ENCODE results near the gene TEAD3.

The TEAD3 gene

DNA sequence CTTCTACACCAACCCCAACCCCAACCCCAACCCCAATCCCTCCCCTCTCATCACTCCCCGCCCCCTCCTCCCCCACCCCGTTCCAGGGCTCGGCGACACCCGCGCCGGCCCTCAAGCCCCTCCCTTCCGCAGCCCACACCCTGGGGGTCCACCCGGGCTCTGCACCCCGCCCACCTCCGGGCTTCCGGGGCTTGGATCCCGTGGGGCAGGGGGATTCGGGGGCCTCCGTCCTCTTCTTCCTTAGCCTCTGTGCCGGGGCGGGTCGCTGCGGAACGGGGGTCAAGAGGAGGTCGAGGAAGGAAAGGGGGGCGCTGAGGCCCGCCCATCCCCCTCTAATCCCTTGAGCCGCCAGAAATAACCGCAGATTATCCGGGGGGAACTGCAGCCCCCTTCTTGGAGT lies 15.1 kb upstream of the TEAD3 start:
- DNase-seq: no peak

DNA sequence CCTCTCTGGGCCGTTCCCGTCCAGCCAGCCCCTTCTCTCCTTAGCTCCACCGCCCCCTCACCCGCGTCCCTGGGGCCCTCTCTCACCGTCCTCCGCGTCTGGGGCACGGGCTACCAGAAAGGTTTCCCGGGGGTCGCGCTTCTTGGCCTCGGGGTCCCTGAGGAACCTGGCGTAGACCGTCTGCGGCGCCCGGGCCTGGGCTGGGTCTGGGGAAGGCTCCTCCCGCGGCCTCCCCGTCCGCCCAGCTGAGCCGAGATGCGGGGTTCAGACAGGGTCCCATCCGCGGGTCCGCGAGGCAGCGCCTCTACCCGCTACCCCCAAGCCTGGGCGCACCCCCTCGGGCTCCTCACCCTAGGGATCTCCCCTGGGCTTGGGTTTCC lies 14.7 kb upstream of the TEAD3 start:
- no peak for DNase-seq

DNA sequence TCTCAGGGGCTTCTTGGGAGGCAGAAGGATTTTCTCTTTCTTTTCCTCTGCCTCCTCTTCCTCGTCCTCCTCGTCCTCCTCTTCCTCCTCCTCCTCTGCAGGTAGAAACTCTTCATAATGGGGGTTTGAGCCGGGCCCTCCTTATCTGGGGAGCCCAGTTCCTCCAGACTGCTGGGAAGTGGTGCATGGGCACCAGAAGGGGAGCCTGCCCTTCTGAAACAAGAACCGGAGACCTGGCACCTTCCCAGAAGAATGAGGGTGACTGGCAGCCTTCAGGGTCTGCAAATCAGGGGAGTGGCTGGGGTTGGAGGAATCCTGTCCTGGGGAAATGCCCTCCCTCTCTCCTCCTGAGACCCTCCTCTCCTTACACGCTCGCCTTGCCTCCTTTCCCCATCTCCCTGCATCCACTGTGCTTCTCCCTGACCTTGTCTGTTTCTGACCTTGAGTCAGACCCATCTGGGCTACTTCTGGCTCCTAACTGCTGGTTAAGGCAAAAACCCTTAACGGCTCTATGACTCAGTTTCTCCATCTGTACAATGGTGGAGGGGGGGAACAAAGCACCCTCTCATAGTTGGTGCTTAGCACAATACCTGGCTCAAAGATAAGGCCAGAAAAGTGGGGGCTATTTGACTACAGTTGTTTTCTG lies 14.2 kb upstream of the TEAD3 start:
- no peak for DNase-seq

DNA sequence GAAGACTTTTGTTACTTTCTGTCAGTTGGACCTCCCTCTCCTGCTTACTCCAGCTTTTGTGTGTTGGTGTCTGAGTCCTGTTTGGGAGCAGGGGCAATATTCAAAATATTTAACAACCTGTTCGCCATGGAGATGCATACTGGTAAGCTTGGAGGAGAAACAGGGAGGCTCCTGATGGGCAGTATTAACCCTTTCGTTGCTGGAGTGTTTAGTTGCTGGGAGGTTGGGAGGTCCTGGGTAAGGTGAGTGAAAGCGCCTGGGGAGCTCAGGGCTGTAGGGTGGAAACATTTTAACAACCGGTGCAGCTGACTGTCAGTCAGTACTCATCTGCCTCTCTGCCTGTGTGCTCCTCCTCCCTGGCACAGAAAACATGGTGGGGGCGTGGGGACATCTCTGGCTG lies 11.7 kb upstream of the TEAD3 start:
- no peak for DNase-seq

DNA sequence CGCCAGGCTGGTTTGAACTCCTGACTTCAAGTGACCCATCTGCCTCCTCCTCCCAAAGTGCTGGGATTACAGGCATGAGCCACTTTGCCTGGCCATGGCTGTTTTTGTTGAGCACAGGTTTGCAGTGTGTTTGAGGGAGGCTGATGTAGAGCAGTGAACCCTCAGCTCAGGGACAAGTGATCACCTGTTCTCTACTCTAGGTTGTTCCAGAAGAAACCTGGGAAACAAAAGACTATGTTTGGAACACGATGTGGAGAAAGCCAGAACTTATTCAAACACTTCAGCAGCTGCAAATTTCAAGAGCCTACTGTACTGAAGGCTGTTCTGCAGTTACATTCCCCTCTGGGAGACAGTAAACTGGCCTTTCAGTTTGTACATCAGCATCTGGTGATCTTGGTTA lies 11.1 kb upstream of the TEAD3 start:
- DNase-seq: no peak

DNA sequence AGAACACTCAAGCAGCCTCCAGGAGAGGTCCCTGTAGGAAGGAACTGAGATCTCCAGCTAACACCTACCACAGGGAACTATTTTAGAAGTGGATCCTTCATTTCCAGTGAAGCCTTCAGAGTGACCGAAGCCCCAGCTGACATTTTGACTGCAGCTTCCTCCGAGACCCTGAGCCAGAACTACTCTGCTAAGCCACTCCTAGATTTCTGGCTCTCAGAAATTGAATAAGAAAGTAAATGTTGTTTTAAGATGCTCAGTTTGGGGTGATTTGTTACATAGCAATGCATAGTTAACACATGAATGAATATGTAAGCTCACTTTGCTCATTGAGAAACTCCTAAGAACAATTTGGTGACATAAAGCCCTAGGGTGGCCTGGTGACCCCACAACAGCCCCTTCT lies 10.3 kb upstream of the TEAD3 start:
- no peak for DNase-seq

DNA sequence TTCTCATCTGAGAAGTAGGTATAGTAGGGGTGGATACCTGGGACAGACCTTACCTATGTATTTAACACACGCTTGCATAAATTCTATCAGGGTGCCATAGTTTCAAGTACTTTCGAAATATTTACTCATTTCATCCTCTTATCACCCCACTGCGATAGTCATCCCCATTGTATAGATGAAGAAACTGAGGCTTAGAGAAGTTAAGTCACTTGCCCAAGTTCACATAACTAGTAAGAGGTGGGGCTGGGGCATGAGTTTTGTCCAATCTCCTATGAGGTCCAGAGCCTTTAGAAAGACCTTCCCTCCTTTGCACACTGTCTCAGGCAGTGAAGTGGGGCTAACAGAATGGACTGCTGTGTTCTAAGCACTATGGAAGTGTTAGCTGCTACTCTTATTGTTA lies 9.7 kb upstream of the TEAD3 start:
- DNase-seq: no peak

DNA sequence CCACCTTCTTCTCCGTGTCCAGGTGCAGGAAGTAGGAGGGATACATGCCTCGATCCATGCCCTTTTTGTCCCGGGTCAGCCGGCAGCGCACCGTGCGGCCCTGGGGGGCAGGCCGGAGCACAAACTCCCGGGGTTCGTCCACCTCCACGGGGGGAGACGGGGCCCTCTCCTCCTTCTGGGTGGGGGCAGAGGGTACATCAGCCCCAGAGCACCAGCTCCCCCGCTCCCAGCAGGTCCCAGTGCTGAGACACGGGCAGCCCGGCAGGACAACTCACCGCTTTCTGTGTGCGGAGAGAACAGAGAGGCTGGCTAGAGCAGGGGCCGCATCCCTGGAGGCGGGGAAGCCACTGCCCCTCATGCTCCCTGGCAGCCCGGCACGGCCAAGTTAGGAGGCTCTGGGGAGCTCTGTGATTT lies 9.1 kb upstream of the TEAD3 start:
- DNase-seq: no peak

GRCh38 chr6:35503534-35503933 lies 6.7 kb upstream of the TEAD3 start:
- no peak for DNase-seq

DNA sequence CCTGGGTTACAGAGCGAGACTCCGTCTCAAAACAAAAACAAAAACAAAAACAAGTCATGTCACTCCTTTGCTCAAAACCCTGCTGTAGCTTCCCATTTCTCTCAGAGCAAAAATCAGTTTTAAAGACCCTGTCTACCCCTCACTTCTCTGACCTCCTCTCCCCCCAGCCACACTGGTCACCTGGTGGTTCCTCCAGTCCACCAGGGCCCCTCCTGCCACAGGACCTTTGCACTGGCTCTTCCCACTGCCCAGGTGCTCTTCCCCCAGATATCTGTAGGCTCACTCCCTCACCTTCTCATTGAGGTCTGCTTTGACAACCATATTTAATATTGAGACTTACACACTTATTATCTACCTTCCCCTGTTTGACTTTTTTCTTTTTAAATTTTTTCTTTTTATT lies 4.9 kb upstream of the TEAD3 start:
- no peak for DNase-seq

DNA sequence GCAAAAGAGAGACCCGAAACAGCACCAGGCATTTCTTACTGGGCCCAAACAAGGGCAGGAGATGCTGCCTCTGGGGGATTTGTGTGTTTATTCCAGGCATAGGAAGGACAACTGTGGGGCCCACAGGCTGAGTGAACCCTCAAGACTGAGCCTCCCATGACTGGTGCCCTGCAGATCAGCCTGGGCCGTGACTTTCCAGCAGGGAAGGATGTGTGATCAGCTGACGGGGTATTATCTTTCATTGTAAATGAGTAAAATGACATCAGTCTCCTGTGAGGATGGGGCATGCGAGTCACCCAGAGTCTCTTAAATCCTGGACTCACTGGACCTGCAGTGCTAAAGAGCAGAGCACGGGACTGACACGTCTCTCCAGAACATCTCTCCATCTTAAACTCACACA lies 3.9 kb upstream of the TEAD3 start:
- no peak for DNase-seq

GRCh38 chr6:35499372-35499771 lies 2.5 kb upstream of the TEAD3 start:
- DNase-seq: no peak

- DNase-seq: no peak
Observed at GRCh38 chr6:35498422-35499067, 1.7 kb upstream of the TEAD3 start.

DNA sequence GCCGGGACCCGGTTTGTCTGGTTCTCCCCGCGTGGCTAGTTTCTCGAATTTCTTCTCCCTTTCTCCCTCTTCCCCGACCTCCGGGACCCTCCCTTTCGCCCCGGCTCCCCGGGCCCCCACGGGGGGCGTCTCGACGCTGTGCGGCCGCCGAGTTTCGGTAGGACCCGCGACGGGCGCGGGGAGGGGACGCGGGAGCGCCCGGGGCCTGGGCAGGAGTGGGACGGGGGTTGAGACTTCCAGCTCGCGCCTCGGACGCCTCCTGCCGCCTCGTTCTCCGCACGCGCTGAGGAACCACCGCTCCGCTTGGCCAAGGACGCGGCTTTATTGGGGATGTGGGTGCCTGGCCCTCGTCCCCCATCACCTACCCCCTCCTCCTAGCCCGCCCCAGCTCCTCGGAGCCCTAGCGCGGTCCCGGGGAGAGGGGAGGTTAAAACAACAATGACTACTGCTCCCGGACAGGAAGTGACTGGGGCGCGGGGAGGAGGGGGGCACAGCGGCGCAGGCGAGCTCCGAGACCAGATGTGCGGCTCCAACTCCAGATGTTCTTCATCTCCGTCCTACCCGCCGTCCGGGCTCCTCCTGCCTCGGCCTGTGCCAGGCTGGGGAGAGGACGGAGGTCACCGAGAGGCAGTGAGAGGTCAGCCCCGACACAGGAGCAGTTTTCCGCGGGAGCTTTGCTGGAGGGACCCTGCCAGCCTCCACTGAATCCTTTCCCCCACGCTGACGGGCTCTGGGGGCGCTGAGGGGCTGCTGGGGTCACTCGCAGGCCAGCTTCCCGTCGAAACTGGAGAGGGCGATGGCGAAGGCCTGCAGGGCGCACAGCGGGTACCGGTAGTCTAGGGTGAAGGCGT lies 917 bp upstream of the TEAD3 start:
- DNase-seq: peak; percentile 63

GRCh38 chr6:35496036-35496840 lies 641 bp downstream of the TEAD3 start:
- peak; percentile 68 for DNase-seq

DNA sequence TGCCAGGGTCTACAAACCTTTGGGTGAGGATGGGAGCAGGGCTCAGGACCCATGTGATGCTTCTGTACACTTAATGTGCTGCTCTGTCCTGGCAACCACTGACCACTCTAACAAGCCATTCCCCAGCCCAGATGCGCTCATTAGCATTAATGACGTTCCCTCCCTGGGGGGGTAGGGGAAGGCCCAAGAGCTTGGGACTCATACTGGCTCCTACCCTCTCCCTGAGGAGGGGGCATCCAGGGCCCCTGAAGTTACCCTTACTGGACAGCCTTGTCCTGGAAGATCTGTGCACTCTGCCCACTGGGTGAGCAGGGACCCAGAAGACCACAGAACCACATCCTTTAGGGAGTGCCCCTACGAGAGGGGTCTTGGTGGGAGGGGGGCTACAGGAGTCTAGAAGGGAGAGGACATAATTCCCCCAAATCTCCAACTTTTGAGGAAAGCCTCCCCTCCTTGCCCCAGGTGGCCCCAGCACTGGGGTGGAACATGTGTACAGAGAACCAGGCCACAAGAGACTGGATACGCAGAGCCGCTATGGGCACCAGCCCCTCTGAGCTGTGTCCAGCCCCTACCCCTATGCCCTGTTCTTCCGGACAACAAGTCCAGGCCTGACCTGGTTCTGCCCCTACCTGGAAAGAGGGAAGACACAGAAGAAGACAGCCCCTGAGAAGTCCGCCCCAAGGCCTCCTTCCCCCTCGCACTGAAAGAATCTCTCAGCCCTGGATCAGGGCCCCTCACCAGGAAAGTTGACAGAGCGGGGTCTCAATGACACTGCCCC lies 1.4 kb downstream of the TEAD3 start:
- DNase-seq: peak; percentile 35

- no peak for DNase-seq
Observed at GRCh38 chr6:35494161-35494563, 2.7 kb downstream of the TEAD3 start.

- peak; percentile 30 for DNase-seq
Observed at GRCh38 chr6:35493307-35493983, 3.4 kb downstream of the TEAD3 start.

DNA sequence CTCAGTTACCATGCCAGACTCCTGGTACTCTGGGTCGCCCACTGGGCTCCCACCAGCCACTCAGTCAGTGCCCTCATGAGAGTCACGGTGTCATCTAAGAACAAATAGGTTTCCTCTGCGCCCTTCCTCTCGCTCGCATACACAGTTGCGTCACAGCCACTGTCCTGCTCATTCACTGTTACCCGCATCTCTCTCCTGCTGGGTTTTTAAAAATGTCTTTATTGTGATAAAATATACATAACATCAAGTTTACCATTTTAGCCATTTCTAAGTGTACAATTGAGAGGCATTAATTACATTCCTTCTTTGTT lies 4.0 kb downstream of the TEAD3 start:
- no peak for DNase-seq

DNA sequence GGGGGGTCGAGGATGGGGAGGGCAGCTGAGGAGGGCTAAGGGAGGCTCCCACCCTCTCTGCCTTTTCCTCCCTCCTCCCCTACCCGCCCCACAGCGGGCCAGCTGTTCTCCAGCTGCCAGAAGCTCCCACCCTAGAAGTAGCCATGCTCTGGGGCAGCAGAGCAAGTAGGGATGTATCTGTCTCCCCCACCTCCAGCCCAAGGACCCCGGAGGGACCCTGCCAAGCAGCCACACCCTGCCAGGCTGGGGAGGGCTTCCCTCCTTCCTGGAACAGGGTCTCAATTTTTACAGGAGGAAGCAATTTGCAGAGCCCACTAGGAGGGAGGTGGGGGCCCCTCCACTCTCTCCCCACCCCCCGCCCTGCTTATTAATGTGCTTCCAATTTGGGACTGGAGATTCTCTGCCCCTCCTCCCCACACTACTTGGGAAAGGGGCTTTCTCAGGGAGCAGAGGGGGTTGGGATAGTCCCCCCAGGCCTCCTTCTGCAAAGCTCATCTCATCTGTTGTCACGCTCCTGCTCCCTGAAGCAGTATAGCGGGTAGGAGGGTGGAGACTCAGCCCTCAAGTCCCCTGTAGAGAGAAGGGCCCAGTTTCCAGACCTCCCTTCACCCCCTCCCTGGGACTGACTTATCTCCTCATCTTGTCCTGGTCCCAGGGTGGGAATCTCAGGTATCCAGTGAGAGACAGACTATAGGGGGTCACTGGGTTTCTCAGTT lies 4.5 kb downstream of the TEAD3 start:
- DNase-seq: peak; percentile 38

DNA sequence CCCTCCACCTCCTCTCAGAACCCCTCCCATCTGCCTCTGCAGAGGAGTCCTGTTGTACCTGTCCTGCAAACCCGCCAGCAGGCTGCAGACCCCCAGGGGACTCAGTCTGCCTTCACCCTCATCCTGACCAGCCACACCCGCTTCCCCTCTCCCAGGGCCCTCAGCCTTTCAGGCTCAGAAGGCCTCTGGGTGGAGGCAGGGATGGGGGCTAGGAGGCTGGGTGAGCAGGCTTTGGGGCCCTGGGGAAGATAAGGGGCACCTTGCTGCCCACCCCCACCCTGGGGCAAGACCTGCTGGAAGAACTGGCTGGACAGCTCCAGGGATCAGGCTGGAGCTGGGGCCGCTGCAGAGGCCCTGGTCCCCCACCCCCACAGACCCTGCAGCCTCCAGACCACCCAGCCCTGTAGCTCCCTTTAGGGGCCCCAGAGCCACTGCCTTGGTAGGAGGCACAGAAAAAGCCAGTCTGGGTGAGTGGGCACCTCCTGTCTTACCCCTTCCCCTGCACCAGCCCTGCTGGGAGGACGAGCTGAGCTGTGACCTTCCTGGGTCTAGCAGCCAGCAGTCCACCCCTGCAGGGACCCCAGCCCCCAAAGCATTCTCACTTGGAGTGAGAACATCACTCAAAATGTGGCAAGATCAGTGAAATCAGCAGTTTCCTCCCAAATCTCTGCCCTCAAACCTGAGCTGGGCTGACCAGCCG lies 5.2 kb downstream of the TEAD3 start:
- peak; percentile 57 for DNase-seq

Measured in retina (tissue), 1 donor.